Activated CD8-positive, alpha-beta memory T cell treated with anti-CD3 and anti-CD28 coated beads, Interleukin-2, amount 50 U/mL, for 1 hour (primary cell): ENCODE measurements around the gene SBF1.
"Not testable (repeated sequence)": the region's sequence is repeated elsewhere in the genome, so short reads cannot be mapped to it uniquely, and the experiment has no call there.

Experiments
- DNase-seq: peaks from one replicate; pipeline ENCODE4 v3.0.0-alpha.2; 2020; ENCODE audit errors: extremely low read depth

Gene SBF1

DNA sequence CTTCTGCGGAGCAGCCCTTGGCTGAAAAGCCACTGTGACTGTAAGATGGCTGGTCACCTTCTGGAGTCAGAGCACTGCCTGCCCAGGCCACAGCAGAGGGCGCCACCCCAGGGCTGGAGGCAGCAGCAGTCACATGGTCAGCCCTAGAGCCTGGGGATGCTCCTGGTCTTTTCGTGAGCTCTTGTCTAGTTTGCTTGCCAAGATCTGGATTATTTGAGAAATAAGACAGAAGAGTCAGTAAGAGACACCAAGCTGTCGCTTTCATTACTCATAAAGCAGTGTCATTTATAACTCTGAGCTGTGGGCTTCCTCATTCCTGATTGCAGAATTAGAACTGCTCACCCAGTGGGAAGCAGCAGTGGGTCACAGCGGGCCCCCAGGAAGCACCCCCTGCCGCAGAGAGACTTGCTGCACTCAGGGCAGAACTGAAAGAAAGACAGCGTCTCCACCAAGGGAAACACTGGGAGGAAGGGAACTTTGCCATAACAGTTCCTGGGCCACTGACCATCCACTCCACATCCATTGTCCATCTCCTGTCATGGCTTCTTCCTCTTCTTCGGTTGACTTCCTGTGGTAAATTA lies 75.0 kb downstream of the SBF1 start:
- no peak for DNase-seq

DNA sequence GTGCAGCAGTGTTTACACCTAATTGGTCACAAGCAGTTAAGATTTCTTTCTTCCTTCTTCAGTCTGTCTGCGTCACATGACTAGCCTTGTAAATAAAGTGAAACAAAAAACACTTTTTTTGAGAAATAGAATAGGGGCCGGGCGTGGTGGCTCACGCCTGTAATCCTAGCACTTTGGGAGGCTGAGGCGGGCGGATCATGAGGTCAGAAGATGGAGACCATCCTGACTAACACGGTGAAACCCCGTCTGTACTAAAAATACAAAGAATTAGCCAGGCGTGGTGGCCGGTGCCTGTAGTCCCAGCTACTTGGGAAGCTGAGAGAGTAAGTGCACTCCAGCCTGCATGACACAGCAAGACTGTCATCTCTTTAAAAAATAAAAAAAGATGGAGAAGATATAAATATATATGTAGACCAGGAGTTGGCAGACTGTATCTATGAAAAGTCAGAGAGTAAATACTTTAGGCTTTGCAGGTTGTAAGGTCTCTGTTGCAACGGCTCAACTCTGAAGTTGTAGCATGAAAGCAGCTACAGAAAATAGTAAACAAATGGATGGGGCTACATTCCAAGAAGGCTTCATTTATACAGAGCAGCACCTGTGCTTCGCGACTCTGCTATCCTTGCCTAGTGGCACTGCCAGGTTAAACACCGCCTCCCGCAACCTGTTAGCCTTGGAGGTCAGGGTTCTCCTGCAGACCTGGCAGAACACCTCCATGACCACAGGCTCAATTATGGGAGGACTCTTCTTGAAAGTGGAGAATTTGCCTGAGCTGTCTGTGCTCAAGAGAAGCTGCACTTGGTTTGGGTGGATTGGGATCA lies 75.8 kb downstream of the SBF1 start:
- DNase-seq, result no peak

DNA sequence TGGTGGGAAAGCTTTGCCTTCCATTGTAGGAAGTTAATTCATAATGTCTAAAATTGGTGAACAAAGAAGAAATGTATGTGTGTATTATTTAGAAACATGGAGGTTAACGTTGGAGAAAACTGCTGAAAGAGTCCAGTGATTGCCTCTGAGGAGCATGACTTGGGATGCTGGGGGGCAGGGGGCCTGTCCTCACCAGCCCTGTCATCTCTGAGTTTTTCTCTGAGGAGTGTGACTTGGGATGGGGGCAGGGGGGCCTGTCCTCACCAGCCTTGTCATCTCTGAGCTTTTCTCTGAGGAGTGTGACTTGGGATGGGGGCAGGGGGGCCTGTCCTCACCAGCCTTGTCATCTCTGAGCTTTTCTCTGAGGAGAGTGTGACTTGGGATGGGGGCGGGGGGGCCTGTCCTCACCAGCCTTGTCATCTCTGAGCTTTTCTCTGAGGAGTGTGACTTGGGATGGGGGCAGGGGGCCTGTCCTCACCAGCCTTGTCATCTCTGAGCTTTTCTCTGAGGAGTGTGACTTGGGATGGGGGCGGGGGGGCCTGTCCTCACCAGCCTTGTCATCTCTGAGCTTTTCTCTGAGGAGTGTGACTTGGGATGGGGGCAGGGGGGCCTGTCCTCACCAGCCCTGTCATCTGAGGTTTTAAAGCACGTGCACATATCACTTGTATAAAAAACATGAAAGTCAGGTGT lies 77.3 kb downstream of the SBF1 start:
- DNase-seq, result not testable (repeated sequence)

DNA sequence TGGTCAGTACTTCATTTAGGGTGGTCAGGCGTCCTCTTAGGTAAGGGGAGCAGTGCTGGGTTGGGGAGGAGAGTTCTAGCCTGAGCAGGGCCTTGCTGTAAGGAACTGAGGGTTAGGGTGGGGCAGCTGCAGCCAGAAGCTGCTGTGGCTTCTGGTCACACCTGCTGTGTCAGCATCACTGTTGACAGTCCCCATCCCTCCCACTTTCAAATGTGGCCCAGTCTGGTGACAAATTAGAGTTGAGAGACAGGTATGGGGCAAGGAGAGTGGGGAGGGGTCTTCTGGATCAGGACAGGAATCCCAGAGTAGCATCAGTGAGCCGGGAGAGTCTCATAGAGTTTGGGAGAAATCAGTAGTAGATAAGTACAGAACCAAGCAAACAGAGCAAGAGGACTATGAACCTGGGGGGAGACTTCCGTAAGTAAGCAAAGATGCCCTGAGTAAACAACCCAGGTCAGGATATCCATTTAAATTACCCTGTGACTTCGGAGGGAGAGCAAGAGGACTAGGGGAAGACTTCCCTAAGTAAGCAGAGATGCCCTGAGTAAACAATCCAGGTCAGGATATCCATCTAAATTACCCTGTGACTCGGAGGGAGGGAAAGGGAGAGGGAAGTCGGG lies 78.0 kb downstream of the SBF1 start:
- no peak for DNase-seq
